GM18858 (cell line): ENCODE measurements around the gene HABP4.
"Not testable (repeated sequence)": the region's sequence is repeated elsewhere in the genome, so short reads cannot be mapped to it uniquely, and the experiment has no call there.

ENCODE experiments used
- ATAC-seq: cut with Tn5 transposase; IDR thresholded peaks from one replicate; pipeline ENCODE4 v1.9.1; 2021; ENCODE audit not compliant: unreplicated experiment

Gene HABP4

GRCh38 chr9:96496368-96497116 lies 46.6 kb downstream of the HABP4 start:
- ATAC-seq: no peak

GRCh38 chr9:96497117-96497399 lies 47.1 kb downstream of the HABP4 start:
- no peak for ATAC-seq

- no peak for ATAC-seq
Measured at GRCh38 chr9:96498796-96499195, 48.8 kb downstream of the HABP4 start.

- ATAC-seq: no peak
Measured at GRCh38 chr9:96499257-96499656, 49.3 kb downstream of the HABP4 start.

GRCh38 chr9:96500696-96501632 lies 51.0 kb downstream of the HABP4 start:
- no peak for ATAC-seq

GRCh38 chr9:96501633-96502538 lies 51.9 kb downstream of the HABP4 start:
- ATAC-seq: no peak

GRCh38 chr9:96502539-96503373 lies 52.8 kb downstream of the HABP4 start:
- no peak for ATAC-seq

GRCh38 chr9:96503374-96503748 lies 53.4 kb downstream of the HABP4 start:
- ATAC-seq: not testable (repeated sequence)

GRCh38 chr9:96503918-96504317 lies 53.9 kb downstream of the HABP4 start:
- no peak for ATAC-seq

- no peak for ATAC-seq
Measured at GRCh38 chr9:96505316-96505991, 55.5 kb downstream of the HABP4 start.

GRCh38 chr9:96508227-96508940 lies 58.4 kb downstream of the HABP4 start:
- no peak for ATAC-seq

- ATAC-seq: no peak
Measured at GRCh38 chr9:96509026-96509425, 59.1 kb downstream of the HABP4 start.

- ATAC-seq: no peak
Measured at GRCh38 chr9:96509848-96510247, 59.9 kb downstream of the HABP4 start.

- ATAC-seq: no peak
Measured at GRCh38 chr9:96510258-96510657, 60.3 kb downstream of the HABP4 start.

- ATAC-seq: no peak
Measured at GRCh38 chr9:96512240-96512639, 62.3 kb downstream of the HABP4 start.

- no peak for ATAC-seq
Measured at GRCh38 chr9:96513622-96514021, 63.7 kb downstream of the HABP4 start.

GRCh38 chr9:96514108-96514799 lies 64.3 kb downstream of the HABP4 start:
- no peak for ATAC-seq

- ATAC-seq: no peak
Measured at GRCh38 chr9:96514800-96515158, 64.8 kb downstream of the HABP4 start.
